HG02970 (cell line): ENCODE results near the gene SPEF1.

ENCODE experiments used
- ATAC-seq: cut with Tn5 transposase; IDR thresholded peaks from one replicate; pipeline ENCODE4 v1.9.1; 2021; ENCODE audit warnings: mild to moderate bottlenecking, moderate library complexity, moderate number of reproducible peaks; ENCODE audit not compliant: unreplicated experiment, low FRiP score

SPEF1 gene

DNA sequence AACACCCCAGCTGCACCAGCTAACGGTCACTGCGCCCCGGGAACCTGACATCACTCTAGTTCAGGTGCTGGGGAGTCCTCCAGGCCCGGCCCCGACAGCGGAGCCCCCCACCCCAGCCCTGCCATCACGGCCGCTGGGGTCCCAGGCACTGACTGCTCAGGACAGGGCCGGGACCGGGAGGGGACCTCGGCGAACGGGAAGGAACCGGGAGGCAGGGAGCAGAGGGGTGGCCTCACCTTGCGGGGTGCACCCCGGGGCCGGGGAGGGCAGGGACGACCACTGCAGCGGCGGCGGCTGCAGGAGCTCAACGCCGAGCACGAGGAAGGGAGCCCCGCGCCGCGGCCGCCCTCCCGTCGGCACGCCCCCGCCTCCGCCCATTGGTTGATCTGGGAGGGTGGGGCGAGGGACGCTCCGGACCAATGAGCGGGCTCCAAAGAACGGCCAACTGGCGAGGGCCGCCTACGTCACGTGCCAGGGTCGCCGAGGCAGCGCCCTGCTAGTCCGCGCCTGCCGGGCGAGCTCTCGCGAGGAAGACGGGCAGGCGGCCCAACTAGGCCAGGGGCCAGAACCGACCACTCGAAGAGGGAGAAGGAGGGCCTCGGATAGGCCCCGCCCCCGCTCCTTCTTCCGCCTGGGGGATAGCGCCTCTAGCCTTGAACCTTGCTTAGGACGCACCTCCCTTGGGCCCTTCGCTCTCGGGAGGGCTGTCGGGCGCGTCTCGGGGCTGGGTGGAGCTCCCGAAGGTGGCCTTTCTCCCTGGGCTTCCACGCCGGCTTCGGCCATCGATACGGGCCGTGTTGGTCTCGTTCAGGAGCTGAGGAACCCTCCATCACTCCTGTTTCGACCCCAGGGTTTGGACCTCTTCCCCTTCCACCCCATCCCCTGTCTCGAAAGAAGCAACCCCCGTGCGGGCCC is 13.6 kb downstream of the SPEF1 start, which contains the start of gene ADISSP:
Gene ADISSP (minus strand): TSS at position 327 of the 915 bp plus-strand sequence. CDS start 7,653 bp downstream, outside the sequence.
- ATAC-seq: peak; percentile 90

DNA sequence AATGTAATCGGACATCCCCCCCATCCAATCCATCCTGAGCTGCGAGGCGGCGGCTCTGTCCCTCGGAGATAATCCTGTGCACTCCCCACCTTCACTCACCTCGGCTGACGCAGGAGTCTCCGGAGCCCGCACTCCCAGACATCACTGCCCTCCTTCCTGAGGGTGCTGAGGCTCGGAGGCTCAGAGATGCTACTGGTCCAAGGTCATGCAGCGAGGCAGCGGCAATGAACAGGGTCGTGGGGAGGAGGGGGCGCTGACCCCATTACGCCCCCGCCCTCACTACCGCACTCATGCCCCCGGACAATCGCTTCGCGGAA is 14.2 kb downstream of the SPEF1 start:
- ATAC-seq: no peak

DNA sequence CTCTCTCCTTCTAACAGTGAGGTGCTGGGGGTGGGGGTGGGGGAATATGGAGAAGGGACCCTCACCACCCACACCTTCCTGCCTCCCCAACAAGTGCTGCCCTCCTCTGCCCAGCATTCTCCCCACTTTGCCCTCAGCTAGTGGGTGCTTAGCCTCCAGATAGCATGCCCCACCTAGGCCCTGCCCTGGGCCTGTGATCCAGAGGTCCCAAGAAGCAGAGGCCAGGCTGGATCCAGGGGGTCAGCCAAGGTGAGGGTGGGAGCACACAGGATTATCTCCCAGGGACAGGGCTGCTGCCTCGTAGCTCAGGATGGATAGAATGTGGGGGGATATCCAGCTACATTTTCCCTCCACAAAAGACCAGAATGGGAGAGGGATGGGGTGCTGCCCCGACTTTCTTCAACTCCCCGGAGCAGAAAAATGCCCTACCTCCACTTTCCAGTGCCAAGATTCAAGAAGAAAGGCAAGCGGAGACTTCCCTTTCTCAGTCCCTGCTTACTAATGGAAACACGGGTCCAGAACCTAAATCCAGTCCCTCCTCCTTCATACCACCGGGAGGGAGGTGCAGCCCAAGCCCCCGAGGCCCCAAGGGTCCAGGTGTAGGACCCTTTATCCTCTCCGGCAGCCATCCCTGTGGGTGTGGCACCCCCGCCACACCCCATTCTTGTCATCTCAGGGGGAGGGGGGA is 14.7 kb downstream of the SPEF1 start:
- no peak for ATAC-seq

DNA sequence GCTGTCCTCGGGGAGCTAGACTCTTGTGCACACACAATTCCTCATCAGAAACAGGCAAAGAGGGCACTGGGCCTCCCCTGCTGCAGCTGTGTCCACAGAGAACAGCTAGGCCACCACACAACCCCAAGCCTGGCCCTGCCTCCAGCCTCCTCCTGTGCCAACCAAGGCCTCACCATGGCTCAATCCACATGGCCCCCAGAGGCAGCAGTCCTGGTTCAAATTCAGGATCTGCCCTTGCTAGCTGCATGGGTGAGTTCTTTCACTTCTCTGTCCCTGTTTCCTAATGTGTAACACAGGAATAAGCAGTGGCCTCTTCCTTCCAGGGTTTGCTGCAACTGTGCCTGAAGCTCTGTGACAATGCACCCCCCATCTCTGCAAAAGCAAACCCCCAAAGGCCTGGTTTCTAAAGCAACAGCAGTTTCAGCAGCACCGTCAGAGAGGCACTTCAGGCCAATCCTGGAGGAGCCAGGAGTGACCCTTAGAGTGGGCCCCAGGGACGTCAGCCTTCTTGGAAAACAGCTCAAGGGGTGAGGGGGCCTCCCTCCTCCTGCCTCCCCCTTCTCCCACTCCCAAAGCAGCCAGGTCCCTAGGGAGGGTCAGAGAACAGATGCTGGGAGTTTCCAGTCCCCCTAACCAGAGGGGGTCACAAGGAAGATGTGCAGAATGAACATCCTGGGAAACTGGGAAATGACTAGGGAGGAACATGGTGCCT is 15.9 kb downstream of the SPEF1 start:
- ATAC-seq: no peak

DNA sequence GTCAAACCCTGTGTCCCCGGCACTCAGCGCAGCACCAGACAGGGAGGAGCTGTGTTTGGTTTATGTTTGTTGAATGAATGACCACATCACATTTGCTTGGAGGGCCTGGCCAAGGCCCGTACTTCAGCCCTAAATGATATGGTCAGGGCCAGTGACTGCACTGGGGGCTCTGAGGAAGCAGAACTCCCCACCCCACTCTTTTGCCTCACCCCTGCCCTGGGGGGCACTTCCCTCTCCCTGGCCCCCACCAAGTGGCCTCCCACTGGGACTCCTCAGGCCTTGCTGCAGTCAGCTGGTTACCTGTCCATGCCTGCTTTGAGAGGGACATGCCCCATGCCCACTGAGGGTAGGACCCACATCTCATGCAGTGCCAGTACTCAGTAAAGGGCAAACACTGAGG is 16.6 kb downstream of the SPEF1 start:
- no peak for ATAC-seq

DNA sequence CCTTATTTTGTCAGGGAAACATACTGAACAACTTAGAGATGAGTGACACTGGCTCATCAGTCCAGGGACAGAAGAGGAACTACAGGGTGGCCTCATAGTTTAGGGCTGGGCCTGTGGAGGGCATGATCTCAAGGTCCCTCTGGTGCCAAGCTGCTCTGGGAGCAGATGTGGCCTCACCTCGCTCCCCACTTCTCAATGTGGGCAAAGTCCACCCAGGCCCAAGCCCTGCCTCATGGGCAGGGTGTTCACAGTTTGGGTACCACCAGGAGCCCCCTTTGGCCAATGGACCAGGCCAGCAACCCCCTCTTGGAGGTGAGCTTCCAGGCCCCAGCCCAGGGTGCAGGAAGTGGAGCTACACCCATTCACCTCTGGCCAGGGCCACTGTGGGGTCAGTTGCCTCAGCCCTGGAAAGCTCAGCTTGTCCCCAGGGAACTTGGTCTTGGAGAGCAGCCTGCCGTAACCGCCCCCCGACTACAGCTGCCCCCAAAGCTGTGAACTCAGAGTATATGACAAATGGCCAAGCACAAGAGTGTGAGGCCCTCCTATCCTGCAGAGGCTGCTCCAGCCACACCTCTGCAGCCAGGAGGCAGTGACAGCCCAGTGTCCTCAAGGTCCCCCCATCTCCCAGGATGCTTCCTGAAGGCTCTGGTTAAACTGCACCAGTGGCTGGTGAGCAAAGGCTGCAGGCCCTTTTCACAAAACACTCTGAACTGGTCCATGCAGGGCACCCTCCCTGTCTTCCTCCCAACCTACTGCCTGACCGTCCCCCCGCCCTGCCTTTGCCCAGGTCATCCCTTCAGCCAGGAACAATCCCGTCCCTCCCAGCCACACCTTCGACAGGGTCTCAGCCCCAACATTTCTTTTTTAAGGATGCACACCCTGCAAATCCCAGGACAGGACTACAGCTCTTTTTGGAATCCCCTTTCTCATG is 17.3 kb downstream of the SPEF1 start:
- no peak for ATAC-seq

DNA sequence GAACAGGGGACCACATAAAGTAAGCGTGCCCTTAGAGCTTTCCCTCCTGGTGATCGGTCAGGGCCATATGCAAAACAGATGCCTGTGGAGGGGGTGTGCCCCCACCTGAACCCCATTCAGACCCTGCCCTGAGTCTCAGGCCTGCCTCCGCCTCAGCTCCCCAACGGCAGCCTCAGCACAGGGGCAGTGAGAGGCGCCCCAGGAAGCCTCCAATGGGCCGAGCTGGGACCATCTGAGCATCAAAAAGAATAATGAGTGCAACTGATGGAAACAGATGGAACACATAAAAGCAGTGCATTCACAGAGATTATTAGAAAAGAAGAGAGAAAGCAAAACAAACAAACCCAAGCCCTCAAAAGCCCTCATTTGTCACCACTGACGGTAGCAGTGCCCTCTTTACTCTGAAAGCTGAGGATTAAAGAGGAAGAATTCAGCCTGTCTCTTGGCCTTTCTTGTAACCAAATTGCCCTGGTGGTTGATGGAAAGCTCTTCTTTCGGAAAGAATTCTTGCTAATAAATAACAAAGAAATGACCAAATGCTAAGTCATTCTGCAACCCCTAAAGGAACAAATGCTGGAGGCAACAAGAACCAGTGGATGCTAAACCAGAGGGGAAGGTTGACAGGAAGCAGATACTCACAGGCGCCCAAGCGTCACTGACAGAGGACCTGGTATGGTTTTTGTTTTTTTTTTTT is 20.4 kb downstream of the SPEF1 start:
- no peak for ATAC-seq

DNA sequence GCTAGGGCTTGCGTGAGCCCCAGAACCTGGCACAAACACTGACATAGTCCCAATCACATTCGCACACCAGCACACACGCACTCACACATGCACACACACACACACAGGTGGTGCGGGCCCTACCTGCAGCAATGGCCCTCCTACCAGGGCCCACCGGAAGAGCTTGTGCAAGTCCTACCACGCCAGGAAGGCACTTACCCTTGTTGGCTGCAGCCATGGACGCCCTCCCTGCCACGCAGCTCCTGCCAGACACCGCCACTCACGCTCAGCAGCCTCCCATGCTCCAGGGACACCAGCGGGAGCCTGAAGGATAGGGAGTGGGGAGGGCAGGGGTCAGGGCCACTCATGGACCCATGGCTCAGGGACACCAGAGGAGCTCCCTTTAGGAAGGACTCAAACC is 21.4 kb downstream of the SPEF1 start:
- ATAC-seq: no peak

DNA sequence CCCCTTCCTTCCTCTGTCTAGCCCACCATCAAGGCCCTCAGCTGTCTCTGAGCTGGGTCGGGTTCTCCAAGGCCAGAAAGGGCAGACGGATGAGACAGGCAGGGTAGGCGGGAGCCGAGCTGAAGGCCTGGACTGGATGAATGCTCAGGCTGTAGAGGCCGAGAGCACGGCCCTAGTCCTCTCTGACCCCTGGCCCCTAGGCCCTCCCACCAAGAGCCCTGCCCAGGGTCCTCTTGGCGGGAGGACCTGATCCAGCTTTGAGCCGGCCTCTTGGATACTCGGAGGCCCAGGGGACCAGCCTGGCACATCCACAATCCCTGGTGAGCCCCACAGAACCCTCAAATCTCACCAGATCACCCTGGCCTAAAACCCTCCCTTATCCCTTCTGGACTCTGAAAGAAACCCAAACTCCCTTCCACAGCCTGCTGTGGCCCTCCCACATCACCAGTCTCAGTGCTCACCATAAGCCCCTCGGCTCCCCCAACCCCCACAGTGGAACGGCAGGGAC is 21.9 kb downstream of the SPEF1 start:
- ATAC-seq: no peak

DNA sequence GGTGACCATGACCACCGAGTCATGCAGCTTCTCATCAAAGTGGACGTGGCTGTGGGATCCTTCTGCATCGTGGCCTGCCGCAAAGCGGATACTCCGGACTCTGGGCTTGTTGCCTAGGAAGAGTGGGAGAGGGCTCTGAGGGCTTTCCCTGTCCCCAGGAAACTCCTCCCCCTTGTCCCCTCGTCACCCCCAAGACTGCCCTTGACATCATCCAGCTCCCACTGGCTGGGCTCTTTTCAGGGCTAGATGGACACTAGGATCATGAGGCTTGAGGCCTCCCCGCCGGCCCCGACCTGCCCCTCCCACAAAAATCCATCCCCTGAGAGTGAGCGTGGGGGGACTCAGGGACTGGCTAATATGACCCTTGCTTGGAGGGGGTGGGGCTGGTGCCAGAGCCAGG is 22.7 kb downstream of the SPEF1 start:
- no peak for ATAC-seq

DNA sequence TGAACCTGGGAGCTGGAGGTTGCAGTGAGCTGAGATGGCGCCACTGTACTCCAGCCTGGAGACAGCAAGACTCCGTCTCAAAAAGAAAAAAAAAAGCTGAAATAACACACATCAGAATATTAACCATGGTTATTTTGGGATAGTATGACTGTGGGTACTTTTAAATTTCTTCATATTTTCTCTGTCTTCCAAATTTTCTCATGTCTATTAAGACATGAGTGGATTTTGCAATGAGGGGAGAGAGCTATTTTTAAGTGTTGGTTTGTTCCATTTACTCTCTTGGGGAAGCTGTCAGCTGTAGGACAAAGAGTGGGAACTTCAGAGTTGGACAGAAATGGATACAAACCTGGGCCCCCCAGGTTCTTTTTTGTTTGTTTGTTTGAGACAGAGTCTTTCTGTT is 24.0 kb downstream of the SPEF1 start:
- ATAC-seq: no peak

DNA sequence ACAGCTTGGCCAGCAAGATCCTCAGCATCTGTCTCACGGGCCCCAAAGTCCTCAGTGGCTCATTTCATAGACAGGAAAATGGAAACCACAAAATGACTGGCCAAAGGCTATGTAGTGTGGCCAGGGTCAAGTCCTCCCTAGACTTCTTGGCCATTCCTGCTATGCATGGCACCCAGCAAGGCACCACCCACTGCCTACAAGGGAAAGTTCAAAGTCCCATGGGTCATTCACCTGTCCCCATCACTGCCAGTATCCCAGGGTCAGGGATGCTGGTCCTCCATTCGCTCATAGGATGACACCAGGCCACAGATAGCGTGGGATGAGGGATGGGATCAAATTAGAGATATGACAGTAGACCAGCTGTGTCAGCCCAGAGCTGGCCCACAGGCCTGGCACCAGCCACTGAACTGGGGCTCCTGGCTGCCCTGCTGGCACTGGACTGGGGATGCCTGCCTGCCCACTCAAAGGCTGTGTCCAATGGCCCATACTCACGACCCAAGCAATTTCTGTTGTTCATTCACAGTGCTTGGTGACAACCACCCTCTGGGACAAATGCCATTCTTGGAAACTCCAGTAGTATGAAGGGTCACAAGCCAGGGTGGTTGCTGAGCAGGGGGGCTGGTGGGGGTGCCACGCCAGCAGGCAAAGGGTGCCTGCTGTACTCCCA is 25.3 kb downstream of the SPEF1 start:
- no peak for ATAC-seq

DNA sequence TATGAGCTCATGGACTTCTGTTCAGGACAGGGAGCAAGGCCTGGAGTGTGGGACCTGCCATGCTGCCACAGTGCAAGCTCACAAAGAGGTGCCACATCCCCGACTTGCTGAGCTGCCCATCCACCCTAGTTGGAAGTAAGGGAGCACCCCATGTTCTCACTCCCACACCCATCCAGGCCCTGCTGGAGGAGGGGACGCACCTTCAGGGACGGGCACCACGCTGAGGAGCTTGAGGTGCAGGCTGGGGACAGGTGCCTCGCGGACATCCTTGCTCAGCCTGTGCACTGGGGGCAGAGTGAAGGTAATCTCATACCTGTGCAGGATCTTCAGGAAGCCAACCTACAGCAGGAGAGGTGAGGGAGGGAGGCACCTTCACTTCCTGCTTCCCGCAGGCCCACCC is 26.0 kb downstream of the SPEF1 start:
- ATAC-seq: no peak

DNA sequence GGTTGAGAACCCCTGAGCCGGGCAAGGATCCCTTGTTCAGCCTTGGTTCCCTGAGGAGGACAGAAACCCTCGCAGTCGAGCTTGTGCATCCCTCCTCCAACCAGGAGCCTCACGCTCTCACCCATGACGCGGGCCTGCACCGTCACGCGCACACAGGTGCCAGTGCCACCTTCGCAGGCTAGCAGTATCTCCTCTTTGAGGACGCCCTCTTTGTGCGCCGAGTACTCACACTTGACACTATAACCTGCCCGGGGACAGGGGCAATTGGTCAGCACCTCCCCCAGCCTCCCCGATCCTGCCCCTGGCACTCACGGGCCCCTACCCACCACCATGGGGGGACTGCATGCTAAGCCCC is 27.0 kb downstream of the SPEF1 start:
- ATAC-seq: no peak

DNA sequence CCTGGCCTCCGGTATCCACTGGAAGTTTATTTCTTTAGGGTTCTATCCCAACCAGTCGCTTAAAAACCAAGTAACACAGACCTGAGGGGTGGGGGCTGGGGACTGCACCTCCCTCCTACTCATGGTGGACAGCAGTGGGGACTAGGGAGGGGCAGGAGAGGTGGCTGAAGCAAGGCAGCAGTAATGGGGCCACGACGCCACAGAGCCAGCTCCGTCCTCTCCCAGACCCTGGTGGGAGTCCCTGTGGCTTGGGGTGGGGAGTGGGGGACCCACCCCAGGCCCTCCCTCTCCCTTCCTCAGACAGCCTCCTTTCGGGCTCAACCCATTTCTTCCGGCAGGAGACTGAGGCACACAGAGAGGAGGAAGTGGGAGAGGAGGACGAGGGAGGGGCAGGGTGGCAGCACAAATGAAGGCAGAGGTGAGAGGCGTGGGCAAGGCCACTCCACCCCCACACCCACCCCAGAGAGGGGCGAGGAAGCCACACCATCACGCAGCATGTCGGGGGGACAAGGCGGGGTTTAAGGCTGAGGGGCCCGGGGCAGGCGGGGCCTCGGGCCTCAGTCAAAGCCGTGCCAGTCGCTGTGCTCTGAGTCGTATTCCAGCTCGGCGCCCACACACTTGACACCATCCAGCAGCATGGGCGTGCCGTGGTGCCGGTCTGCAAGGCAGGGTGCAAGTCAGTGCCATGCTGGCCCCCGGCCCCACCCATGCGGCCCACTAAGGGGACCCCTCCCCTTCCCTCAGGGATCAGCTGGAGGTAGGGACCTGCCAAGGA is 27.6 kb downstream of the SPEF1 start:
- no peak for ATAC-seq

DNA sequence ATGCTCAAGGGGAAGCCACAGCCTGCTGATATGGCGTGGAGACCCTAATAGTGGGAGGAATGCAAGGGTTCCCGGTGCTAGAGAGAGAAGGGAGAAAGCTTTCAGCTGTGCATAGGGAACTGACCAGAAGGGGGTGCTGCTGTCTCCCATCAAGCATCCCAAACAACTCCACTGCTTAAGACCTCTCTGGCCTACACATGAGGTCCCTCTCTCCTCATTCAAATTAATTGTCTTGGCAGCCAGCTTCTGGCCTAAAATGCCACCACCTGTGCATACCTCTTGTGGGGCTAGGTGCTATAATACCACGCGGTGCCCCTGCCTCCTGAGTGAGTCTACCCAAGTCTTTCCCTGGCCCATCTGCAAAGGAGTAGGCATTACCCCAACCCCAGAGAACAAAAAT is 28.1 kb downstream of the SPEF1 start:
- no peak for ATAC-seq

DNA sequence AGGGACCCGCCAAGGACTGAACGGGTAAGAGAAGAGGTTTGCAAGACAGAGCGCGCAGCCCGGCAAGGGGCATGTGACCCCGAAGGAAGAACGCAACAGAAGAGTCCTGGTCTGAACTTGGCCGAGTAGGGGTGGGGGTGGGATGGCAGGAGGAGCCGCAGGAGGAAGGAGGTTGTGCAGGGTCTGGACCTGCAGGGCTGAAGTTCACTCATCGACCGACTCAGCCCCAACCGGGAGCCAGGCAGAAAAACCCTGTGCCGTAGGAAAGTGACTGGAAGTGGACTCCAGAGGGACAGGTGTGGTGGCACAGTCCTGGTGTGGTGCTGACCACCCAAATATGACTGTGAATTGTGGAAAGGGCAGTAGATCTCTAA is 28.9 kb downstream of the SPEF1 start:
- ATAC-seq: no peak

DNA sequence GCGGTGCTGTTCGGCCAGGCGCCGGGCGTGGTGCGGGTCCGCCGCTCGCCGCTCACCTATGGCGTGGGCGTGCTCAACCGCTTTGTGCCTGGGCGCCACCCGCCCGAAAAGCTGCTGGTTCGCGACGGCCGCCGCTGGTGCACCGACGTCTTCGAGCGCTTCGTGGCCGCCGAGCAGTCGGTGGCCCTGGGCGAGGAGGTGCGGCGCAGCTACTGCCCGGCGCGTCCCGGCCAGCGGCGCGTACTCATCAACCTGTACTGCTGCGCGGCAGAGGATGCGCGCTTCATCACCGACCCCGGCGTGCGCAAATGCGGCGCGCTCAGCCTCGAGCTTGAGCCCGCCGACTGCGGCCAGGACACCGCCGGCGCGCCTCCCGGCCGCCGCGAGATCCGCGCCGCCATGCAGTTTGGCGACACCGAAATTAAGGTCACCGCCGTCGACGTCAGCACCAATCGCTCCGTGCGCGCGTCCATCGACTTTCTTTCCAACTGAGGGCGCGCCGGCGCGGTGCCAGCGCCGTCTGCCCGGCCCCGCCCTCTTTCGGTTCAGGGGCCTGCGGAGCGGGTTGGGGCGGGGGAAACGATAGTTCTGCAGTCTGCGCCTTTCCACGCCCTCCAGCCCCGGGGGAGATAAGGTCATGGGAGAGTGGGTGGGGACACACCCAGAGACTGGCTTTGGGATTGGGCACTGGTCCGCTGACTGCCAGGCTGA is 29.4 kb downstream of the SPEF1 start:
- ATAC-seq: no peak
